NT2/D1 (cell line): ENCODE measurements around the gene SNRPE.
"Not testable (repeated sequence)": the region's sequence is repeated elsewhere in the genome, so short reads cannot be mapped to it uniquely, and the experiment has no call there.

ENCODE experiments used
- DNase-seq: peaks from one replicate; pipeline ENCODE4 v3.0.0-alpha.2; 2011; ENCODE audit warnings: low read depth, low spot score
- H3K27me3 ChIP-seq: 2 replicates; pipeline ENCODE4 v1.6.0; 2011; ENCODE audit warnings: mild to moderate bottlenecking; ENCODE audit not compliant: insufficient read length, insufficient read depth
- H3K36me3 ChIP-seq: 2 replicates; pipeline ENCODE4 v1.6.1; 2011; ENCODE audit warnings: mild to moderate bottlenecking, low read length, mixed read lengths; ENCODE audit not compliant: insufficient read depth, insufficient read length
- H3K4me1 ChIP-seq: 2 replicates; pipeline ENCODE4 v1.5.1; 2011; ENCODE audit not compliant: insufficient read depth, insufficient read length
- H3K4me3 ChIP-seq: 2 replicates; pipeline ENCODE4 v1.5.1; 2011; ENCODE audit warnings: low read depth; ENCODE audit not compliant: insufficient read length
- H3K9ac ChIP-seq: 2 replicates; pipeline ENCODE4 v1.6.0; 2011; ENCODE audit warnings: low read depth; ENCODE audit not compliant: insufficient read length
- H3K9me3 ChIP-seq: 2 replicates; pipeline ENCODE4 v1.5.1; 2011; ENCODE audit warnings: mild to moderate bottlenecking, low read length; ENCODE audit not compliant: insufficient read depth
- SUZ12 ChIP-seq: IDR thresholded peaks from 2 replicates; pipeline ENCODE4 v1.6.1; 2011; ENCODE audit not compliant: insufficient read length, insufficient read depth; ENCODE audit errors: extremely low read depth
- YY1 ChIP-seq: IDR thresholded peaks from 2 replicates; pipeline ENCODE4 v1.6.1; 2011; ENCODE audit not compliant: insufficient read length, insufficient read depth
- ZNF274 ChIP-seq: IDR thresholded peaks from 2 replicates; pipeline ENCODE4 v1.6.1; 2011; ENCODE audit warnings: mild to moderate bottlenecking, low read depth, low read length

Gene SNRPE

DNA sequence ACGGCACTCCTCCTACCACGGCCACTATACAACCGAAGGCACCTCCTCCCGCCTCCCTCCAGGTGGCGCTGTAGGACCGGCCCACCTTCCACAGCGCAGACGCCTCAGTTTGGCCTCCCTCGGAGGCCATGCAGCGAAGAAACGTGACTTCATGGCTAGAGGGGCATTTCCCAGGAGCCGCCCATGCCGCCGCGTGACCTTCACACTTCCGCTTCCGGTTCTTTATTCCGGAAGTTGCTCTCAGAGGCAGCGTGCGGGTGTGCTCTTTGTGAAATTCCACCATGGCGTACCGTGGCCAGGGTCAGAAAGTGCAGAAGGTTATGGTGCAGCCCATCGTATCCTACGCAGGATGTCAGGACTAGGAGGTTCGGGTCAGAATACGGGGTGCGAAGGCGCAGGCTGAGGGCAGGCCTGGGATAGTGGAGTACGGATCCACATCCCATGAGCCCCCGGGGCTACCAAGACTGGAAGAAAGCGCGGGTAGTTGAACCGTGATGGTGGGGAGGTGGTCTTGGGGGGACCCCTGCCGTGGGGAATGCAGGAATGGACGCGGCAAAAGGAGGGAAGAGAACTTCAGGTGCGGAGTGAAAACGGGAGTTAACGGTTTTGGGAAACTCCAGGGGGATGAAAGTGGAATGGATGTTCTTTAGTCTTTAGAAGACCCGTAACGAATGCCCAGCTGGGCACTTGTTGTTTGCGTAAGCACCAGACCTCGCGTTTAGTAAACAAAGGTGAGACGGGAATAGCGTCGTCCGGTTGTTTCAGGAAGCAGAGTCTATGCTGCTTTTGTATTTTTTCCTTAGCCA, at the start of gene SNRPE:
Gene SNRPE (plus strand): TSS at position 221 of the 806 bp plus-strand sequence. CDS start 61 bp downstream, at position 282.
- Histone ChIP-seq H3K36me3 (peaks cover 49% of the 10 kb centered on the region), H3K9me3 (no peaks in the 10 kb centered on the region), H3K9ac (peak within 1 kb of the TSS; percentile 82), H3K27me3 (no peaks in the 10 kb centered on the region), H3K4me3 (peak within 1 kb of the TSS; percentile 64), H3K4me1 (no peaks in the 10 kb centered on the region)
- DNase-seq = peak; percentile 100
- TF ChIP-seq ZNF274 (no peak), YY1 (peak; percentile 42)

DNA sequence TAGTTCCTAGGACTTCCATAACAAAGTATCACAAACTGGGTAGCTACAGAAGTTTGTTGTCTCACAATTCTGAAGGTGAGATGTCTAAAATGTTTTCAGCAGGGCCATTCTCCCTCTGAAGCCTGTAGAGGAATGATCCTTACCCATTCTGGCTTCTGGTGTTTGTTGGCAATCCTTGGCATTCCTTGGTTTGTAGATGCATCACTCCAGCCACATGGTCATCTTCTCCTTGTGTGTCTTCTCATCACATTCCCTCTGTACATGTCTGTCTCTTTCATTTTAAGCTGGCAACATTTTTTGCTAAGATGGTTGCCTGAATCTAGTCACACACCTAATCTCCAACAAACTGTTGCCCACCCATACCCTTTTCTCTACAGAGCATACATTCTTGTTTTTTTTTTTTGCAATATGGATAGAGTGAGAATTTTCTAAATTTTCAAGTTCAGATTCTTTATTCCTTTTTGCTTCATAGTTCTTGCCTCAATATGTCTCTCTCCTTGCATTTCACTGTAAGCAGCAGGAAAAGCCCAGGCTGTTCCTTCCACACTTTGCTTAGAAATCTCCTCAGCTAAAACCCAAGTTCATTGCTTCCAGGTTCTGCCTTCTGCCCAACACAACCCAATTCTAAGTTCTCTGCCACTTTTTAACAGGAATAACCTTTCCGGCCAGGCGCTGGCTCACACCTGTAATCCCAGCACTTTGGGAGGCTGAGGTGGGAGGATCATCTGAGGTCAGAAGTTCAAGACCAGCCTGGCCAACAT, 47.6 kb upstream of the SNRPE start:
- H3K4me1 ChIP-seq = no peaks in the 10 kb centered on the region
- H3K9ac ChIP-seq = no peak overlapping the region
- no peak overlapping the region for H3K4me3 ChIP-seq
- H3K9me3 ChIP-seq = no peaks in the 10 kb centered on the region
- no peak for DNase-seq
- no peak for TF ChIP-seq SUZ12
- TF ChIP-seq ZNF274 = no peak
- TF ChIP-seq YY1 = no peak
- no peaks in the 10 kb centered on the region for H3K27me3 ChIP-seq
- peaks cover 88% of the 10 kb centered on the region for H3K36me3 ChIP-seq

DNA sequence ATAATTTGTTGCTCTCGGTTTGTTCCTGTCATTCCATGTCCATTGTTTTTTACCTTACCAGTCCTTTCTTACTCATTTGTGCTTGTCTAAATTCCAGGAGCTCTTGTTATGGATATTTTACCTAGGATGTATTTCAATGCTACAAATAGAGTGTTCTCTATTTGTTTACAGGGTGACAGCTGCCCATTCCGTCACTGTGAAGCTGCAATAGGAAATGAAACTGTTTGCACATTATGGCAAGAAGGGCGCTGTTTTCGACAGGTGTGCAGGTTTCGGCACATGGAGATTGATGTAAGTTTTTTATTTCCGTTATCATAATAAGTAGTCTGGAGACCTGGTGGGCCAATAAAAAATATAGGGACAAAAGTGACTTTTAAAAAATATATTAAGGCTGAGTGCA, 43.0 kb upstream of the SNRPE start:
- Histone ChIP-seq H3K27me3 (no peaks in the 10 kb centered on the region), H3K36me3 (peaks cover 91% of the 10 kb centered on the region), H3K4me1 (no peaks in the 10 kb centered on the region), H3K9ac (no peak overlapping the region), H3K9me3 (no peaks in the 10 kb centered on the region), H3K4me3 (no peak overlapping the region)
- no peak for TF ChIP-seq ZNF274
- TF ChIP-seq YY1 = no peak
- TF ChIP-seq SUZ12 = no peak
- no peak for DNase-seq

DNA sequence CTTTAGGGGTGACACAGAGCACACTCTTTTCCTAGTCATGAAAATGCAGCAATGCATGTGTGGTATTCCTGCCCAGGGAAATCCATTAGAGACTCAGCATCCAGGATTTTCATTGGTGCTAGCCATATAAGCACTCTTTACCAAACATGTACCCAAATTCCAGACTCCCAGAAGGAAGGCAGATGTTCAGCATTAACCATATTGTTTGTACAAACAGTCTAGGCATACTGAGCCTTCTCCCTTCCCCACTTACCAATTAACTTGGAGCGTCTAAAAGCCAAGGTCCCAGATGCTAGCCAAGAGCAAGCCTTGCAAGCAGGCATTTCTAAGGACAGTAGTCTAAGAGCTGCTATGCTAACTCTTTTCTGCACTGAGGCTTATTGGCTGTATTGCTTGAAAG, 38.1 kb upstream of the SNRPE start:
- H3K36me3 ChIP-seq = peaks cover 95% of the 10 kb centered on the region
- no peak for TF ChIP-seq ZNF274
- TF ChIP-seq SUZ12 = no peak
- no peak for TF ChIP-seq YY1
- no peak overlapping the region for H3K9ac ChIP-seq
- no peak for DNase-seq
- H3K27me3 ChIP-seq = no peaks in the 10 kb centered on the region
- H3K9me3 ChIP-seq = no peaks in the 10 kb centered on the region
- H3K4me3 ChIP-seq = no peak overlapping the region
- no peaks in the 10 kb centered on the region for H3K4me1 ChIP-seq

DNA sequence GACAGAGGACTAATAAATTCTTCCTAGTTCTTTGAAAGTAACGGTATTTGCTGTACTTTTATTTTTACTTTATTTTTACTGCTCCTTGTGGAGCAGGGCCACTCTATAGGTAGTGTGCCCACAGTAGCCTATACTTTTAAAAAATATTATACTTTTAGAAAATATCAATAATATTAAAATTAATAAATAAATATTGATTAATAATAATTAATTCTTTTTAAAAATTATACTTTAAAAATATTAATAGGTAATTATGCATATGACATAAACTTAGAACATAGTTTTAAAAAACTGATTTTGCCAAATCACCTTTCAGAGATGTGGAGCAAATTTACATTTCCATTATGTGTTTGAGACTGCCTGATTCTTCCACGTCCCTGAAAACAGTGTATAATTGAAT, 35.2 kb upstream of the SNRPE start:
- H3K36me3 ChIP-seq = peaks cover 96% of the 10 kb centered on the region
- no peaks in the 10 kb centered on the region for H3K9me3 ChIP-seq
- no peaks in the 10 kb centered on the region for H3K4me1 ChIP-seq
- no peak overlapping the region for H3K9ac ChIP-seq
- no peak for DNase-seq
- H3K4me3 ChIP-seq = no peak overlapping the region
- no peak for TF ChIP-seq YY1
- TF ChIP-seq SUZ12 = no peak
- TF ChIP-seq ZNF274 = no peak
- H3K27me3 ChIP-seq = no peaks in the 10 kb centered on the region

DNA sequence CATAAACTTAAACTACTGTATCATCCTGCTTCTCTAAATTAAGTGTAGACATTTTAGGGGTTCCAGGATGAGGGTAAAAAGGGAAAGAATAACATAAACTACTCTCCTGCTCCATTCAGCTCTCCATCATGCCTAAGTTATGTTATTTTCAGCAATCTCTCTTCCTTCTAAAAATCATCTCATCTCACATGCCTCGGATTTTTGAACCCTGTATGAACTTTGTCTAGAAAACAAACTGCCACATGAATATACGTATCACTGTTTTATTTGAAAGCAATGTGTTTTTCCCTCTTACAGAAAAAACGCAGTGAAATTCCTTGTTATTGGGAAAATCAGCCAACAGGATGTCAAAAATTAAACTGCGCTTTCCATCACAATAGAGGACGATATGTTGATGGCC, 33.4 kb upstream of the SNRPE start:
- no peaks in the 10 kb centered on the region for H3K9me3 ChIP-seq
- no peak for DNase-seq
- no peak overlapping the region for H3K9ac ChIP-seq
- TF ChIP-seq ZNF274 (no peak), SUZ12 (no peak), YY1 (no peak)
- peaks cover 95% of the 10 kb centered on the region for H3K36me3 ChIP-seq
- no peaks in the 10 kb centered on the region for H3K4me1 ChIP-seq
- H3K27me3 ChIP-seq = no peaks in the 10 kb centered on the region
- H3K4me3 ChIP-seq = no peak overlapping the region

DNA sequence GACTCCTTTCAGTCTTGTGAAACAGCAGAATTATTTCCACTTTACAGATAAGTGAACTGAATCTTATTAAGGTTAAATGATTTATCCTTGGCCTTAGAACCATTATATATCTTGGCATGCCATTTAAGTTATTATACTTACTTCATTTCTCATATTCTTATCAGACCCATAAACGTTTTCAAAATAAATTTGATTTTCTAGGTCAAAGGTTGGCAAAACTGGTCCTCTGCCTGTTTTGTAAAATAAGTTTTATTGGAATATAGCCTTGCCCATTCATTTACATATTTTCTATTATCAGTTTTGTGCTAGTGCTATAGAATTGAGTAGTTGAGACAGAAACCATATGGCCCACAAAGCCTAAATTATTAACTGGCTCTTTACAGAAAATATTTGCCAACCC, 32.9 kb upstream of the SNRPE start:
- no peaks in the 10 kb centered on the region for H3K9me3 ChIP-seq
- H3K36me3 ChIP-seq = peaks cover 93% of the 10 kb centered on the region
- no peak for DNase-seq
- H3K4me1 ChIP-seq = no peaks in the 10 kb centered on the region
- H3K9ac ChIP-seq = no peak overlapping the region
- no peak overlapping the region for H3K4me3 ChIP-seq
- TF ChIP-seq YY1 (no peak), ZNF274 (no peak), SUZ12 (no peak)
- H3K27me3 ChIP-seq = no peaks in the 10 kb centered on the region

DNA sequence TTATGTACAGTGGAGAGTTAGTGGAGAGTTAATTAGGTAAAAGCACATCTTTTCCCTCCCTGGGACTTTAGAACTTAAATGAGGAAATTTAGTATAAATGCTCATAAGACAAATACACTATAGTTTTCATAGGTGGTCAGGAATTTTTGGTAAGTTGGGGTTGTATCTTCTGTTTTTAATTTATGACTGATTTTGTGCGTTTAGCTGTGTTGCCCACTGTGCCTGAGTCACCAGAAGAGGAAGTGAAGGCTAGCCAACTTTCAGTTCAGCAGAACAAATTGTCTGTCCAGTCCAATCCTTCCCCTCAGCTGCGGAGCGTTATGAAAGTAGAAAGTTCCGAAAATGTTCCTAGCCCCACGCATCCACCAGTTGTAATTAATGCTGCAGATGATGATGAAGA, 32.2 kb upstream of the SNRPE start:
- not testable (repeated sequence) for H3K4me3 ChIP-seq, H3K27me3 ChIP-seq, DNase-seq, H3K9me3 ChIP-seq, H3K4me1 ChIP-seq, H3K9ac ChIP-seq
- H3K36me3 ChIP-seq = peaks cover 93% of the 10 kb centered on the region
